PC-9 (cell line): ENCODE results near the gene PAPOLA.

Experiments
- CTCF ChIP-seq: fragments of 200-600 bp; sonication (generic); conservative IDR thresholded peaks from 2 replicates; pipeline ENCODE4 v1.6.1; 2017; ENCODE audit warnings: mixed run types, antibody characterized with exemption, mild to moderate bottlenecking, moderate library complexity
- EZH2 ChIP-seq: fragments of 200-600 bp; sonication (generic); IDR thresholded peaks from 2 replicates; pipeline ENCODE4 v1.8.0; 2017; ENCODE audit warnings: antibody characterized with exemption, low read depth

DNA sequence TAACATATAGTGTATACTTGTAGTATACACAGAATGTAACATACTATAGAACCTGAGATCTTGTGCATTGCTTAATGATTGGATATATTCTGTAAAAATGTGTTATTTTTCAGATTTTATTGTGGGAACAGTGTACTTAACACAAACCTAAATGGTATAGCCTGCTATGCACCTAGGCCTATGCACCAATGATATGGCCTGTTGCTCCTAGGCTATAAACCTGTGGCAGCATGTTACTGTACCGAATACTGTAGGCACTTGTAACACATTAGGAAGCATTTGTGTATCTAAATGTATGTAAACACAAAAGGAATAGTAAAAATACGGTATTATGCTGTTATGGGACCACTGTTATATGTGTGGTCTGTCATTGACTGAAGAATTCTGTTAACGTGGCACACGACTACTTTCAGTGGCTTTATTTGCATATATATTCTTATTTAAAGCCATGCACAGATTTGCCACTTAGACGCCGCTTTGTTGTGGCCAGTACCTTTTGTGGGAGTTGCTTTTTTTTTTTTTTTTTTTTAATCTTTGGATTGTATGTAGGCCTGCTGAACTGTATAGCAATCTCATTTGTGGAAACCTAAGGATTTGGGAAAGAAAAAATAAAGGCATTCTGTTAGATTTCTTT is 7.4 kb downstream of the PAPOLA start:
- no peak for TF ChIP-seq CTCF
- no peak for TF ChIP-seq EZH2
